Heart right ventricle (tissue), 16 donors: ENCODE data around the gene SUPT4H1. TPM values are rescaled to one million over a fixed set of nuclear protein-coding genes. Genes with fewer than 3 reads are reported as not detected.

ENCODE experiments used
- ATAC-seq, 8 donors: fragments of 200-7000 bp; cut with Tn5 transposase; one replicate each; pipeline ENCODE4 v1.9.1; 2020; ENCODE audit warnings: mild to moderate bottlenecking in 8 of 8, moderate library complexity in 8 of 8, moderate number of reproducible peaks in 1 of 8
- DNase-seq, 2 donors: peaks; one replicate each; pipeline ENCODE4 v3.0.0-alpha.2; 2020
- H3K27ac ChIP-seq, 10 donors: fragments of 200-600 bp; sonication (generic) in 2 of 10; one replicate each; pipeline versions ENCODE4 v1.5.0 to v1.8.0; 2020 to 2022; ENCODE audit warnings: mild to moderate bottlenecking in 3 of 10
- H3K27me3 ChIP-seq, 7 donors: fragments of 200-600 bp; one replicate each; pipeline ENCODE4 v1.8.0; 2021 to 2022; ENCODE audit warnings: mild to moderate bottlenecking in 2 of 7
- H3K36me3 ChIP-seq, 9 donors: fragments of 200-600 bp; sonication (generic) in 1 of 9; one replicate each; pipeline versions ENCODE4 v1.5.0 to v1.8.0; 2020 to 2022; ENCODE audit warnings: mild to moderate bottlenecking in 2 of 9
- H3K4me1 ChIP-seq, 9 donors: fragments of 200-600 bp; sonication (generic) in 1 of 9; one replicate each; pipeline versions ENCODE4 v1.5.0 to v1.8.0; 2020 to 2022; ENCODE audit warnings: mild to moderate bottlenecking in 4 of 9
- H3K4me3 ChIP-seq, 10 donors: fragments of 200-600 bp; sonication (generic) in 2 of 10; one replicate each; pipeline versions ENCODE4 v1.5.0 to v1.8.0; 2020 to 2022; ENCODE audit warnings: mild to moderate bottlenecking in 7 of 10, moderate library complexity in 2 of 10
- H3K9me3 ChIP-seq, 11 donors: fragments of 200-600 bp in 10 of 11; sonication (generic) in 2 of 11; one replicate each; pipeline versions ENCODE4 v1.5.0 to v1.8.0; 2013 to 2022; ENCODE audit warnings: mild to moderate bottlenecking in 2 of 11, control low read depth in 1 of 11, moderate library complexity in 1 of 11
- WGBS, 2 donors: extraction: QIAGEN DNeasy Blood & Tissue Kit; methylation state at CpG; one replicate each; pipeline ENCODE4 v1.1.7; 2013; ENCODE audit warnings: inconsistent platforms in 1 of 2; 5-methylcytosine and 5-hydroxymethylcytosine counted together
- intact Hi-C, 10 donors: fragments of 100-400 bp; cut with DNase I; formaldehyde crosslinking; loops; one replicate each; pipeline versions ENCODE4 v1.11.1 to v1.14.2; 2022
- polyA plus RNA-seq, 2 donors: library from polyadenylated mRNA; stranded (reverse); fragments of 200-250 nt; gene quantifications; one replicate each; pipeline ENCODE4 v1.2.3, GENCODE V29; 2013
- total RNA-seq, 10 donors: library from RNA; stranded (reverse); fragmentation: NEBNext Ultra II Directional in 3 of 10; extraction: Animal tissue kit (Norgen Biotek cat#: 25700) in 3 of 10; gene quantifications; one replicate each; pipeline versions ENCODE4 v1.2.1 to v1.2.4, GENCODE V29; 2021 to 2023
- TF ChIP-seq, protein P1 (sequence below), 9 donors: fragments of 200-600 bp; sonication (generic) in 2 of 9; IDR thresholded peaks; one replicate each; pipeline versions ENCODE4 v1.5.0 to v1.8.0; 2021 to 2022; ENCODE audit warnings: antibody characterized with exemption in 9 of 9, mild to moderate bottlenecking in 5 of 9, moderate library complexity in 1 of 9
- donor health status: Arrhythmogenic right ventricular cardiomyopathy.
- donor health status: ischemic (EF 13 %, LVEDD 7.1; RV severe dilation, severe dysfunction).
- donor health status: healthy with polysubstance abuse.
- donor health status: DM: no; HTN: yes; CAD: no.
- donor health status: DM: no; HTN: no; CAD: no.
- donor health status: ischemic (EF 25% LVEDD 6.9; RV normal size, moderate dysfunction).
- donor health status: ischemic (EF 25% LVEDD 5.7; RV mildly dilated, moderate dysfunction).
- donor health status: healthy.
- donor health status: DM: yes; HTN: yes; CAD: no.
- donor health status: Ischemic cardiomyopathy.
- donor health status: ischemic (EF 35%, LVEDD 5.7; RV mildly dilated, moderate dysfunction).
- donor health status: nonischemic (EF 11% LVEDD 7.7; RV severe dilation, severe dysfunction).
- donor health status: DM: yes; HTN: yes; CAD: no.
- donor health status: PGD.
- donor health status: ischemic (EF 29% LVEDD 5.4; RV normal size, mild dysfunction).
- donor health status: nonischemic (EF 23%, LVEDD 6.1; RV moderate dilation, normal function).

The SUPT4H1 gene
- total and polyA plus RNA-seq, 12 donors: 38.0 to 95.0 (median 59.8) TPM

DNA sequence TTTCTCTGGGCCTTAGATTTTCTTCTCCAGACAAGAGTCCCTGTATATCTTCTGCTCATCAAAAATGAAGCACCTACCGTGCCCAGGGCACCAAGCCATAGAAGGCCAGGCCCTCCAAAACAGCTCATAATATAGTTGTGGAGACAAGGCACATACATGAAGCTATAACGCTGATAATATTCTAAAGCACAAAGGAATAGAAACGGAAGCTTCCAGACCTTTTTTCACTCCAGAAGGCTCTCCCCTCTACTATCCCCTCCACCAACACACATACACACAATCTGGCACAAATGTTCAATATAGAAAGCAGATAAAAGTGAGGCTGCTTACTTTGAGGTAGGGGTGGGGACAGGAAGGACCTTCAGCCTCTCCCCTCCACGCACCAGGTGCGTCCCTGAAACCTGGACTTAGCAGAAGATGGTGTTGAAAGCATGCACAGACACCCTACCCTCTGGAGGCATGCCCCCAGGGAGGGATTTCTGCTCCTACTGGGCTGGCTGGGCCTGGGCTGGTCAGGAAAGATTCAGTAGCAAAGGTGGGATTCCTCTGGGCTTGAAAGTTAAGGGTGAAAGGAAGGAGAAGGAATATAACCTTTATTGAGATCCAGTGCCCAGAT, 14.1 kb upstream of the SUPT4H1 start:
- H3K4me3 ChIP-seq: no peak overlapping the region
- DNase-seq (no peak), ATAC-seq (no peak)
- H3K9me3 ChIP-seq: no peaks in the 10 kb centered on the region
- no peak overlapping the region for H3K27ac ChIP-seq
- WGBS, 2 donors: 68 to 77% methylated on average over 5 of the region's 5 CpGs
- TF ChIP-seq, protein P1, sequence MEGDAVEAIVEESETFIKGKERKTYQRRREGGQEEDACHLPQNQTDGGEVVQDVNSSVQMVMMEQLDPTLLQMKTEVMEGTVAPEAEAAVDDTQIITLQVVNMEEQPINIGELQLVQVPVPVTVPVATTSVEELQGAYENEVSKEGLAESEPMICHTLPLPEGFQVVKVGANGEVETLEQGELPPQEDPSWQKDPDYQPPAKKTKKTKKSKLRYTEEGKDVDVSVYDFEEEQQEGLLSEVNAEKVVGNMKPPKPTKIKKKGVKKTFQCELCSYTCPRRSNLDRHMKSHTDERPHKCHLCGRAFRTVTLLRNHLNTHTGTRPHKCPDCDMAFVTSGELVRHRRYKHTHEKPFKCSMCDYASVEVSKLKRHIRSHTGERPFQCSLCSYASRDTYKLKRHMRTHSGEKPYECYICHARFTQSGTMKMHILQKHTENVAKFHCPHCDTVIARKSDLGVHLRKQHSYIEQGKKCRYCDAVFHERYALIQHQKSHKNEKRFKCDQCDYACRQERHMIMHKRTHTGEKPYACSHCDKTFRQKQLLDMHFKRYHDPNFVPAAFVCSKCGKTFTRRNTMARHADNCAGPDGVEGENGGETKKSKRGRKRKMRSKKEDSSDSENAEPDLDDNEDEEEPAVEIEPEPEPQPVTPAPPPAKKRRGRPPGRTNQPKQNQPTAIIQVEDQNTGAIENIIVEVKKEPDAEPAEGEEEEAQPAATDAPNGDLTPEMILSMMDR (IDR thresholded peaks at IDR 0.05): no peak
- H3K27me3 ChIP-seq: peaks cover 0 to 9% (median 0%) of the 10 kb centered on the region in 7 donors
- intact Hi-C loops: no loop called here
- H3K36me3 ChIP-seq: no peaks in the 10 kb centered on the region
- peaks cover 0 to 4% (median 0%) of the 10 kb centered on the region in 9 donors for H3K4me1 ChIP-seq

DNA sequence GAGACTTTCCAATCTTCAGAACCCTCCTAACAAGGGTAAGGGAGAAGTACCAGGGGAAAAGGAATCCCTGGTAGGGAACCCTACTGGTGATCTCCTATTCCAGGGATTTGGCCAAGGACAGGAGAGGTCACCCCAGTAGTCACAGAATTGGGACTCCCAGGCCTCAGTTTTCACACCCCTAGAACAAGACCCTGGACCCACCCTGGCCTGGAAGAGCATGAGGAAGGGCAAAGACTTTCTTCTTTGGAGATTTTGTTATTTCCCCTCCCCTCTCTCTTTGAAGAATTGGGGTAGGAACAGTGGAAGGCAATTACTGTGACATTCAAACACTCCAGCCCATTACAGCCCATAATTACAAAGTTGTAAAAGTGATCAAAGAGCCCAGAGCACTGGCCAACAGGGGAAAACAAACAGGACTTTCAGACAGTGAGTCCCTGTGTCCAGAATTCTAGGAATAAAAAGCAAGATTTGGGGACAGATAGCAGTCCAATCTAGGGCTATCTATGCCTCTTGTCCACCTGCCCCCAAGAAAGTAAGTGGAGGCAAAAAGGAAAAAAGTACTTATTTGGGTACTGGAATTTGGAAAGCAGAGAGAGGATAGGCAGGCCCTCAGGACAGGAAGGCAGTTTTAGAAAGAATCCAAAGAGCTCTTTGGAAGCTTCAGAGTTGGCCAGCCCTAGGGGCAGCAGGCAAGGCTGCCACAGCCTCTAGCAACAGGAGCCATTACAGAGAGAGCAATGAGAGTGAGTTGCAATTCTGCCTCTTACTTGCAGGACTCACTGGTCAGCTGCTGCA, 13.4 kb upstream of the SUPT4H1 start:
- no peak for DNase-seq
- no peak for ATAC-seq
- TF ChIP-seq, protein P1 (IDR thresholded peaks at IDR 0.05): no peak

DNA sequence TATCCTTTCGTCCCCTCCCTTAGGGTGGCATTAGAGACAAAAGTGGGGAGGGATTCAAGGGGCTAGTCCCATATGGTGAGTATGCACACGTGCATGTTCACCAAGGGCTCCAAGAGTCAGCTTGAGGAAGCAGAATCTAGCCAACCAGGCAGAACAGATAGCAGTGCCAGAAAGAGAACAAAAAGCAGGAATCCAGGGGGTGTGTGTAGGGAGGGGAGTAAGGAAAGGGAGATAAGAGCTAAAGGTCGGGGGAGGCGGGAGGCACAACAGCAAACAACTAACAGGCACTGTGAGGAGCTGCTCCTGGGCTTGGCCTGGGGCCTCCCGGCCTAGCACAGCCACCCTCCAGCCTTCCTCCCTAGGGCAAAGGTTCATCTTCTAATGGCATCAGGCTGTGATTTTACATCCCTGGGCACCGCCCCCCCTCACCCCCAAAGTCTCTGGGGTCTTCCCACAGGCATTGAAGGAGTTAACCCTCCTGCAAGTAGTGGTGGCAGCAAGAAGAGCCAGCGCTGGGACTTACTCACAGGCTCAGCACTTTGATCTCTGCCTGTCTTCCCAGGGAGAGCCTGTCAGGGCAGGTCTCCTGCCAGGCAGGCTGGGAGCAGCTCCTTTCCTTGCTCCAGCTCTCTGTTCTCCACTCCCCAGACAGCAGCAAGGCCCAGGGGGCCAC, 12.4 kb upstream of the SUPT4H1 start:
- ATAC-seq (peak in 1 of 8 donors; percentile 11), DNase-seq (no peak)
- Histone ChIP-seq H3K9me3 (no peaks in the 10 kb centered on the region), H3K27me3 (peaks cover 0 to 9% (median 0%) of the 10 kb centered on the region in 7 donors), H3K4me3 (no peak overlapping the region), H3K4me1 (peaks cover 0 to 4% (median 0%) of the 10 kb centered on the region in 9 donors), H3K36me3 (no peaks in the 10 kb centered on the region), H3K27ac (no peak overlapping the region)
- TF ChIP-seq, protein P1 (IDR thresholded peaks at IDR 0.05): no peak
- intact Hi-C loops: no loop called here
- 39 to 62% methylated on average over 7 of the region's 7 CpGs for WGBS, 2 donors

More for the DNA sequence above, 13.4 kb upstream of the SUPT4H1 start:
- Histone ChIP-seq H3K36me3 (no peaks in the 10 kb centered on the region), H3K27ac (no peak overlapping the region), H3K4me1 (peaks cover 0 to 4% (median 0%) of the 10 kb centered on the region in 9 donors), H3K27me3 (peaks cover 0 to 9% (median 0%) of the 10 kb centered on the region in 7 donors), H3K4me3 (no peak overlapping the region), H3K9me3 (no peaks in the 10 kb centered on the region)
- intact Hi-C loops: no loop called here

DNA sequence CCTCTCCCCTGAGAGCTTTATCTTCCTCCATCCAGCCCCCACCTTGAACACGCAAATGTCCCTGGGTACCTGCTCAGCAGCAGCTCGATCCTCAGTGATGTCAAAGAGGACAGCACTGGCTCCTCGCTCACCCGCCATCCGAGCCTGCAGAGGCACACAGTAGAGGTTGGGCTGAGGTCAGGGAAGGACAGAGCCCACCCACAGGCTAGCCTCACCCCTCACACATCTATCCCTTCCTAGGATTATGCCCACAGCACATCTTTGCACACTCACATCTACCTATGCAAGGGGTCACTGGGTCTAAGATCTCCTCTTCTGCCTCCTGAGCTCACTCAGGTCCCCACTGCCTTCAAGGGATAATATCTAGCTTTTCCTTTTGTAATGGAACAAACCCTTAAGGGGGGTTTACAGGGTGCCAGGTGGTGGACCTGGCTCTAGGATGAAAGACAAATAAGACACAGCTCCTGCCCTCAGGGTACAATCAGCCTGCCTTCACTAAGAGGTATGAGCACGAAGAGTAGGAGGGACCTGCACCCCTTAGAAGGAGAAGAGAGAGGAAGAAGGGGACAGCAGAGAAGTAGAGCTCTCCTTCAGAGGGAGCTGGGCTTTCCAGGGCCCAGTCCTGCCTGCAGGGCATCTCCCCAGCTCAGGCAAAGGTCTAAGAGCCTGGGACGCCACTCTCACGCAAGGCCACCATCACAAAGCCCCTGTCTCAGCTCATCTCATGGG, 11.6 kb upstream of the SUPT4H1 start:
- WGBS, 2 donors: 79 to 82% methylated on average over 8 of the region's 8 CpGs
- no peaks in the 10 kb centered on the region for H3K9me3 ChIP-seq
- ATAC-seq (peak in 1 of 8 donors; percentile 10), DNase-seq (no peak)
- intact Hi-C loops: no loop called here
- no peaks in the 10 kb centered on the region for H3K36me3 ChIP-seq
- H3K27ac ChIP-seq: no peak overlapping the region
- H3K4me1 ChIP-seq: peaks cover 0 to 4% (median 0%) of the 10 kb centered on the region in 9 donors
- peaks cover 0 to 9% (median 0%) of the 10 kb centered on the region in 7 donors for H3K27me3 ChIP-seq
- TF ChIP-seq, protein P1 (IDR thresholded peaks at IDR 0.05): no peak
- H3K4me3 ChIP-seq: no peak overlapping the region
